SK-N-SH treated with all-trans-retinoic acid at 6 μM for 48 hours (cell line): ENCODE measurements around the gene DCXR.

ENCODE experiments used
- ATAC-seq: fragments of 200-7000 bp; cut with Tn5 transposase; 3 replicates; pipeline ENCODE4 v1.9.1; 2020; ENCODE audit warnings: mild to moderate bottlenecking, moderate library complexity
- ARNTL ChIP-seq: fragments of 450-650 bp; formaldehyde crosslinking; IDR thresholded peaks from 2 replicates; pipeline ENCODE4 v1.5.0; 2020; ENCODE audit warnings: low read depth, mild to moderate bottlenecking, moderate library complexity, borderline replicate concordance
- BACH2 ChIP-seq: fragments of 250-450 bp; sonication (Bioruptor Pico); IDR thresholded peaks from 2 replicates; pipeline ENCODE4 v1.9.0; 2021; ENCODE audit warnings: mild to moderate bottlenecking, borderline replicate concordance
- CSDC2 ChIP-seq: fragments of 250-450 bp; sonication (Bioruptor Pico); IDR thresholded peaks from 2 replicates; pipeline ENCODE4 v1.5.0; 2020; ENCODE audit warnings: mild to moderate bottlenecking, moderate library complexity
- ESRRG ChIP-seq: fragments of 250-450 bp; sonication (Bioruptor Pico); IDR thresholded peaks from 2 replicates; pipeline ENCODE4 v1.6.1; 2021; ENCODE audit warnings: mild to moderate bottlenecking
- GLIS3 ChIP-seq: fragments of 250-450 bp; sonication (Bioruptor Pico); IDR thresholded peaks from 2 replicates; pipeline ENCODE4 v1.5.0; 2020; ENCODE audit warnings: mild to moderate bottlenecking, moderate library complexity
- ISL1 ChIP-seq: fragments of 250-450 bp; sonication (Bioruptor Pico); IDR thresholded peaks from 2 replicates; pipeline ENCODE4 v2.1.2; 2022; ENCODE audit warnings: mild to moderate bottlenecking, moderate library complexity
- OSR1 ChIP-seq: fragments of 250-450 bp; sonication (Bioruptor Pico); IDR thresholded peaks from 2 replicates; pipeline ENCODE4 v1.8.0; 2022; ENCODE audit warnings: moderate library complexity, mild to moderate bottlenecking, inconsistent platforms
- PPARA ChIP-seq: fragments of 250-450 bp; sonication (Bioruptor Pico); IDR thresholded peaks from 2 replicates; pipeline ENCODE4 v1.5.0; 2020; ENCODE audit warnings: mild to moderate bottlenecking, borderline replicate concordance
- RARB ChIP-seq: fragments of 250-450 bp; sonication (Bioruptor Pico); IDR thresholded peaks from 2 replicates; pipeline ENCODE4 v1.8.0; 2021; ENCODE audit warnings: mild to moderate bottlenecking, moderate library complexity
- SNAI2 ChIP-seq: fragments of 250-450 bp; sonication (Bioruptor Pico); IDR thresholded peaks from 2 replicates; pipeline ENCODE4 v1.5.0; 2020; ENCODE audit warnings: mild to moderate bottlenecking, moderate library complexity
- TCF4 ChIP-seq: fragments of 250-450 bp; sonication (Bioruptor Pico); IDR thresholded peaks from 2 replicates; pipeline ENCODE4 v1.8.0; 2021; ENCODE audit warnings: mild to moderate bottlenecking, moderate library complexity, borderline replicate concordance
- TOX ChIP-seq: fragments of 250-450 bp; sonication (Bioruptor Pico); IDR thresholded peaks from 2 replicates; pipeline ENCODE4 v1.8.0; 2021; ENCODE audit warnings: mild to moderate bottlenecking, moderate library complexity, borderline replicate concordance
- ZC3H10 ChIP-seq: fragments of 250-450 bp; sonication (Bioruptor Pico); IDR thresholded peaks from 2 replicates; pipeline ENCODE4 v1.5.1; 2021; ENCODE audit warnings: mild to moderate bottlenecking, moderate library complexity
- ZFP30 ChIP-seq: fragments of 450-650 bp; formaldehyde crosslinking; IDR thresholded peaks from 2 replicates; pipeline ENCODE4 v1.5.0; 2022; ENCODE audit warnings: mild to moderate bottlenecking, moderate library complexity
- ZNF70 ChIP-seq: fragments of 450-650 bp; formaldehyde crosslinking; IDR thresholded peaks from 2 replicates; pipeline ENCODE4 v1.5.0; 2020; ENCODE audit warnings: mild to moderate bottlenecking, moderate library complexity
- TF ChIP-seq, protein P1 (sequence below): fragments of 250-450 bp; sonication (Bioruptor Pico); IDR thresholded peaks from 2 replicates; pipeline ENCODE4 v1.5.0; 2020; ENCODE audit warnings: mild to moderate bottlenecking, moderate library complexity
- TF ChIP-seq, protein P2 (sequence below): fragments of 250-450 bp; sonication (Bioruptor Pico); IDR thresholded peaks from 2 replicates; pipeline ENCODE4 v1.8.0; 2021; ENCODE audit warnings: low read depth, mild to moderate bottlenecking, moderate library complexity, borderline replicate concordance
- TF ChIP-seq, protein P3 (sequence below): fragments of 250-450 bp; sonication (Bioruptor Pico); IDR thresholded peaks from 2 replicates; pipeline ENCODE4 v1.8.0; 2020; ENCODE audit warnings: mild to moderate bottlenecking, moderate library complexity, borderline replicate concordance
- TF ChIP-seq, protein P4 (sequence below): fragments of 250-450 bp; sonication (Bioruptor Pico); IDR thresholded peaks from 2 replicates; pipeline ENCODE4 v1.5.1; 2021; ENCODE audit warnings: mild to moderate bottlenecking, moderate library complexity
- TF ChIP-seq, protein P5 (sequence below): fragments of 250-450 bp; sonication (Bioruptor Pico); IDR thresholded peaks from 2 replicates; pipeline ENCODE4 v1.5.1; 2020; ENCODE audit warnings: low read depth, mild to moderate bottlenecking, moderate library complexity

DCXR gene

DNA sequence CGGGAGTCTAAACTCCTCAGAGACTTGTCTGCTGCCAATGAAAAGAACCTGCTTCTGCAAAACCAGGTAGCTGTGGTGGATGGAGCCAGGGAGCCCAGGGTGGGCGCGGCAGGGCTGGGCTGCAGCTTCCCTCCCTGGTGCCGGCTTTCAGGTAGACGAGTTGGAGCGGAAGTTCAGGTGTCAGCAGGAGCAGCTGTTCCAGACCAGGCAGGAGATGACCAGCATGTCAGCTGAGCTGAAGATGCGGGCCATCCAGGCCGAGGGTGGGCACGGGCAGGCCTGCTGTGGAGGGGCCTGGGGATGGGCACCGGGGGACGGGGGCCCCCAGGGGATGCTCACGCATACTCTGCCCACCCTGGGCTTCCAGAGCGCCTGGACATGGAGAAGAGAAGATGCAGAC lies 9.3 kb downstream of the DCXR start:
- ATAC-seq, result no peak
- TF ChIP-seq ISL1 (CRISPR knock-in tag), result no peak
- TF ChIP-seq, protein P1, sequence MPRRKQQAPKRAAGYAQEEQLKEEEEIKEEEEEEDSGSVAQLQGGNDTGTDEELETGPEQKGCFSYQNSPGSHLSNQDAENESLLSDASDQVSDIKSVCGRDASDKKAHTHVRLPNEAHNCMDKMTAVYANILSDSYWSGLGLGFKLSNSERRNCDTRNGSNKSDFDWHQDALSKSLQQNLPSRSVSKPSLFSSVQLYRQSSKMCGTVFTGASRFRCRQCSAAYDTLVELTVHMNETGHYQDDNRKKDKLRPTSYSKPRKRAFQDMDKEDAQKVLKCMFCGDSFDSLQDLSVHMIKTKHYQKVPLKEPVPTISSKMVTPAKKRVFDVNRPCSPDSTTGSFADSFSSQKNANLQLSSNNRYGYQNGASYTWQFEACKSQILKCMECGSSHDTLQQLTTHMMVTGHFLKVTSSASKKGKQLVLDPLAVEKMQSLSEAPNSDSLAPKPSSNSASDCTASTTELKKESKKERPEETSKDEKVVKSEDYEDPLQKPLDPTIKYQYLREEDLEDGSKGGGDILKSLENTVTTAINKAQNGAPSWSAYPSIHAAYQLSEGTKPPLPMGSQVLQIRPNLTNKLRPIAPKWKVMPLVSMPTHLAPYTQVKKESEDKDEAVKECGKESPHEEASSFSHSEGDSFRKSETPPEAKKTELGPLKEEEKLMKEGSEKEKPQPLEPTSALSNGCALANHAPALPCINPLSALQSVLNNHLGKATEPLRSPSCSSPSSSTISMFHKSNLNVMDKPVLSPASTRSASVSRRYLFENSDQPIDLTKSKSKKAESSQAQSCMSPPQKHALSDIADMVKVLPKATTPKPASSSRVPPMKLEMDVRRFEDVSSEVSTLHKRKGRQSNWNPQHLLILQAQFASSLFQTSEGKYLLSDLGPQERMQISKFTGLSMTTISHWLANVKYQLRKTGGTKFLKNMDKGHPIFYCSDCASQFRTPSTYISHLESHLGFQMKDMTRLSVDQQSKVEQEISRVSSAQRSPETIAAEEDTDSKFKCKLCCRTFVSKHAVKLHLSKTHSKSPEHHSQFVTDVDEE (CRISPR knock-in tag), result no peak
- TF ChIP-seq PPARA (CRISPR knock-in tag), result no peak
- no peak for TF ChIP-seq OSR1 (CRISPR knock-in tag)
- no peak for TF ChIP-seq ESRRG (CRISPR knock-in tag)
- TF ChIP-seq, protein P2, sequence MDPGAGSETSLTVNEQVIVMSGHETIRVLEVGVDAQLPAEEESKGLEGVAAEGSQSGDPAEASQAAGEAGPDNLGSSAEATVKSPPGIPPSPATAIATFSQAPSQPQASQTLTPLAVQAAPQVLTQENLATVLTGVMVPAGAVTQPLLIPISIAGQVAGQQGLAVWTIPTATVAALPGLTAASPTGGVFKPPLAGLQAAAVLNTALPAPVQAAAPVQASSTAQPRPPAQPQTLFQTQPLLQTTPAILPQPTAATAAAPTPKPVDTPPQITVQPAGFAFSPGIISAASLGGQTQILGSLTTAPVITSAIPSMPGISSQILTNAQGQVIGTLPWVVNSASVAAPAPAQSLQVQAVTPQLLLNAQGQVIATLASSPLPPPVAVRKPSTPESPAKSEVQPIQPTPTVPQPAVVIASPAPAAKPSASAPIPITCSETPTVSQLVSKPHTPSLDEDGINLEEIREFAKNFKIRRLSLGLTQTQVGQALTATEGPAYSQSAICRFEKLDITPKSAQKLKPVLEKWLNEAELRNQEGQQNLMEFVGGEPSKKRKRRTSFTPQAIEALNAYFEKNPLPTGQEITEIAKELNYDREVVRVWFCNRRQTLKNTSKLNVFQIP (CRISPR knock-in tag), result no peak
- no peak for TF ChIP-seq TCF4 (CRISPR knock-in tag)
- no peak for TF ChIP-seq GLIS3 (CRISPR knock-in tag)
- TF ChIP-seq ZC3H10, result no peak
- no peak for TF ChIP-seq SNAI2 (CRISPR knock-in tag)
- TF ChIP-seq ARNTL, result no peak
- no peak for TF ChIP-seq ZNF70
- no peak for TF ChIP-seq ZFP30
- TF ChIP-seq RARB (CRISPR knock-in tag), result no peak
- TF ChIP-seq CSDC2 (CRISPR knock-in tag), result no peak
- TF ChIP-seq, protein P3, sequence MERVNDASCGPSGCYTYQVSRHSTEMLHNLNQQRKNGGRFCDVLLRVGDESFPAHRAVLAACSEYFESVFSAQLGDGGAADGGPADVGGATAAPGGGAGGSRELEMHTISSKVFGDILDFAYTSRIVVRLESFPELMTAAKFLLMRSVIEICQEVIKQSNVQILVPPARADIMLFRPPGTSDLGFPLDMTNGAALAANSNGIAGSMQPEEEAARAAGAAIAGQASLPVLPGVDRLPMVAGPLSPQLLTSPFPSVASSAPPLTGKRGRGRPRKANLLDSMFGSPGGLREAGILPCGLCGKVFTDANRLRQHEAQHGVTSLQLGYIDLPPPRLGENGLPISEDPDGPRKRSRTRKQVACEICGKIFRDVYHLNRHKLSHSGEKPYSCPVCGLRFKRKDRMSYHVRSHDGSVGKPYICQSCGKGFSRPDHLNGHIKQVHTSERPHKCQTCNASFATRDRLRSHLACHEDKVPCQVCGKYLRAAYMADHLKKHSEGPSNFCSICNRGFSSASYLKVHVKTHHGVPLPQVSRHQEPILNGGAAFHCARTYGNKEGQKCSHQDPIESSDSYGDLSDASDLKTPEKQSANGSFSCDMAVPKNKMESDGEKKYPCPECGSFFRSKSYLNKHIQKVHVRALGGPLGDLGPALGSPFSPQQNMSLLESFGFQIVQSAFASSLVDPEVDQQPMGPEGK (CRISPR knock-in tag), result no peak
- TF ChIP-seq, protein P4, sequence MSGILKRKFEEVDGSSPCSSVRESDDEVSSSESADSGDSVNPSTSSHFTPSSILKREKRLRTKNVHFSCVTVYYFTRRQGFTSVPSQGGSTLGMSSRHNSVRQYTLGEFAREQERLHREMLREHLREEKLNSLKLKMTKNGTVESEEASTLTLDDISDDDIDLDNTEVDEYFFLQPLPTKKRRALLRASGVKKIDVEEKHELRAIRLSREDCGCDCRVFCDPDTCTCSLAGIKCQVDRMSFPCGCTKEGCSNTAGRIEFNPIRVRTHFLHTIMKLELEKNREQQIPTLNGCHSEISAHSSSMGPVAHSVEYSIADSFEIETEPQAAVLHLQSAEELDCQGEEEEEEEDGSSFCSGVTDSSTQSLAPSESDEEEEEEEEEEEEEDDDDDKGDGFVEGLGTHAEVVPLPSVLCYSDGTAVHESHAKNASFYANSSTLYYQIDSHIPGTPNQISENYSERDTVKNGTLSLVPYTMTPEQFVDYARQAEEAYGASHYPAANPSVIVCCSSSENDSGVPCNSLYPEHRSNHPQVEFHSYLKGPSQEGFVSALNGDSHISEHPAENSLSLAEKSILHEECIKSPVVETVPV (CRISPR knock-in tag), result no peak
- TF ChIP-seq BACH2 (CRISPR knock-in tag), result no peak
- TF ChIP-seq, protein P5, sequence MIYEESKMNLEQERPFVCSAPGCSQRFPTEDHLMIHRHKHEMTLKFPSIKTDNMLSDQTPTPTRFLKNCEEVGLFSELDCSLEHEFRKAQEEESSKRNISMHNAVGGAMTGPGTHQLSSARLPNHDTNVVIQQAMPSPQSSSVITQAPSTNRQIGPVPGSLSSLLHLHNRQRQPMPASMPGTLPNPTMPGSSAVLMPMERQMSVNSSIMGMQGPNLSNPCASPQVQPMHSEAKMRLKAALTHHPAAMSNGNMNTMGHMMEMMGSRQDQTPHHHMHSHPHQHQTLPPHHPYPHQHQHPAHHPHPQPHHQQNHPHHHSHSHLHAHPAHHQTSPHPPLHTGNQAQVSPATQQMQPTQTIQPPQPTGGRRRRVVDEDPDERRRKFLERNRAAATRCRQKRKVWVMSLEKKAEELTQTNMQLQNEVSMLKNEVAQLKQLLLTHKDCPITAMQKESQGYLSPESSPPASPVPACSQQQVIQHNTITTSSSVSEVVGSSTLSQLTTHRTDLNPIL (CRISPR knock-in tag), result no peak
- TF ChIP-seq TOX (CRISPR knock-in tag), result no peak
- TF ChIP-seq, all 23 proteins: peak for 0

DNA sequence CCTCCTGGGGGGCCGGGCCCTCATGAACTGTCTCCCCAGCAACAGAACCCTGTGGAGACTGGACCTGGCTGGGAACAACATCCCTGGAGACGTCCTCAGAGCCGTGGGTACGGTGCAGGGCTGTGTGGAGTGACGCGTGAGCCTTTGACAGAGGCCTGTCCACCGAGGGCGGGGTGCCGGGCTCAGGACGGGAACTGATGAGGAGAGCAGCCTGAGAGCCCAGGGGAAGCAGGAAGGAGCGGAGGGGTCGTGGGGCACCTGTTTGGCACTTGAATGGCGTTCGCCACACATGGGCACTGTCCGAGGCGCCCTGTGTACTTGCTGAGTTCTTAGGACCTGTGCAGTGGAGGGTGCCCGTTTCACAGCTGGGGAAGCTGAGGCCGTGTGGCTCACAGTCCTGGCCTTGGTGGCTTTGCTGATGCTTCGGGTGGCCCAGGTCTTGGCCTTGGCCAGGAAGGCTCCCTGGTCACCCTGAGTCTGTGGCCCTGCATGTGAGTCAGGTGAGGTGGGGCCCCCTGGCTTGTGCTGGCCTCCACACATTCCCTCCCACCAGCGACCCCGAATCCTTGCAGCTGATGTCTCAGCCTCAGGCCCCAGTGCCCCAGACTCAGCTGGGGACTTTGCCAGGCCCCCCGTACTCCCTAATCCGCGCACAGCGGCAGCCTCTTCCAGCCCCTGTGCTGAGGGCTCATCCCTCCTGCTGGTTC lies 11.9 kb downstream of the DCXR start:
- ATAC-seq, result no peak
- TF ChIP-seq RARB (CRISPR knock-in tag) (no peak), OSR1 (CRISPR knock-in tag) (no peak), TOX (CRISPR knock-in tag) (no peak), CSDC2 (CRISPR knock-in tag) (no peak), ZC3H10 (no peak), ESRRG (CRISPR knock-in tag) (no peak), PPARA (CRISPR knock-in tag) (no peak), ZFP30 (no peak)
- TF ChIP-seq, protein P4 (CRISPR knock-in tag), result no peak
